IMR-90 (cell line): ENCODE measurements around the gene POLRMT. TPM values are rescaled to one million over a fixed set of nuclear protein-coding genes. Genes with fewer than 3 reads are reported as not detected.

Source experiments
- ATAC-seq: fragments of 200-7000 bp; cut with Tn5 transposase; 2 replicates; pipeline ENCODE4 v1.9.1; 2020; ENCODE audit warnings: low read depth, mild to moderate bottlenecking, moderate library complexity
- BruUV-seq: library from RNA; stranded (reverse); fragments of 400-500 nt; replicated peaks from 2 replicates; lab custom pipeline; 2021; lab: Mats Ljungman, UMichigan
- CTCF ChIA-PET: fragments of 300-600 bp; formaldehyde crosslinking; extraction: SDS; loops from one replicate; lab custom pipeline; 2021; ENCODE audit warnings: antibody characterized with exemption; lab: Yijun Ruan, JAX
- POLR2A ChIA-PET: fragments of 300-600 bp; sonication (Branson Sonifier 250); formaldehyde crosslinking; loops from one replicate; lab custom pipeline; 2022; ENCODE audit warnings: antibody characterized with exemption; ENCODE audit not compliant: unreplicated experiment; lab: Charles Lee
- DNase-seq: peaks from one replicate; pipeline ENCODE4 v3.0.0; 2013
- H2AFZ ChIP-seq: replicated peaks from 2 replicates; pipeline ENCODE3; 2013; ENCODE audit warnings: low read length, mild to moderate bottlenecking; ENCODE audit not compliant: poor library complexity
- H2AK5ac ChIP-seq: 2 replicates; pipeline ENCODE4 v1.6.1; 2013; ENCODE audit warnings: low read depth, low read length, inconsistent platforms
- H2AK9ac ChIP-seq: replicated peaks from 2 replicates; pipeline ENCODE3; 2013; ENCODE audit warnings: mild to moderate bottlenecking, low read depth, low read length, moderate library complexity; ENCODE audit not compliant: poor library complexity
- H2BK120ac ChIP-seq: 2 replicates; pipeline ENCODE4 v1.6.1; 2013; ENCODE audit warnings: low read depth, low read length, inconsistent platforms
- H2BK15ac ChIP-seq: 3 replicates; pipeline ENCODE4 v1.6.1; 2013; ENCODE audit warnings: low read depth, low read length, inconsistent platforms
- H2BK20ac ChIP-seq: 2 replicates; pipeline ENCODE4 v1.6.1; 2013; ENCODE audit warnings: low read depth, mild to moderate bottlenecking, inconsistent platforms, low read length, moderate library complexity
- H2BK5ac ChIP-seq: 2 replicates; pipeline ENCODE4 v1.6.1; 2013; ENCODE audit warnings: mild to moderate bottlenecking, low read depth, low read length, inconsistent platforms; ENCODE audit not compliant: poor library complexity, severe bottlenecking
- H3K14ac ChIP-seq: replicated peaks from 2 replicates; pipeline ENCODE4 v1.6.1; 2013; ENCODE audit warnings: low read depth, low read length, inconsistent platforms
- H3K18ac ChIP-seq: 2 replicates; pipeline ENCODE4 v1.6.1; 2013; ENCODE audit warnings: low read depth, low read length, control low read depth
- H3K23ac ChIP-seq: 2 replicates; pipeline ENCODE4 v1.6.1; 2013; ENCODE audit warnings: low read depth, low read length, inconsistent platforms
- H3K27ac ChIP-seq: 2 replicates; pipeline ENCODE4 v1.5.1; 2013; ENCODE audit warnings: mild to moderate bottlenecking, control low read depth, low read length; ENCODE audit not compliant: insufficient read depth
- H3K27me3 ChIP-seq: 2 replicates; pipeline ENCODE4 v1.6.1; 2013; ENCODE audit warnings: low read length; ENCODE audit not compliant: control insufficient read depth, insufficient read depth
- H3K36me3 ChIP-seq: 2 replicates; pipeline ENCODE4 v1.6.1; 2013; ENCODE audit warnings: low read length, mixed read lengths; ENCODE audit not compliant: control insufficient read depth, insufficient read depth
- H3K4ac ChIP-seq: 2 replicates; pipeline ENCODE4 v1.6.1; 2013; ENCODE audit warnings: low read depth, low read length, inconsistent platforms
- H3K4me1 ChIP-seq: 2 replicates; pipeline ENCODE4 v1.6.1; 2013; ENCODE audit warnings: low read length, mixed read lengths; ENCODE audit not compliant: control insufficient read depth, insufficient read depth
- H3K4me2 ChIP-seq: 2 replicates; pipeline ENCODE4 v1.6.1; 2013; ENCODE audit warnings: low read depth, mild to moderate bottlenecking, control low read depth, low read length, moderate library complexity
- H3K4me3 ChIP-seq: 2 replicates; pipeline ENCODE4 v1.5.1; 2013; ENCODE audit warnings: low read depth, mild to moderate bottlenecking, control low read depth, low read length, moderate library complexity; ENCODE audit not compliant: insufficient read depth
- H3K56ac ChIP-seq: 2 replicates; pipeline ENCODE4 v1.6.1; 2013; ENCODE audit warnings: low read length, inconsistent platforms; ENCODE audit not compliant: insufficient read depth; ENCODE audit errors: extremely low read depth
- H3K79me1 ChIP-seq, 2 experiments: 2 replicates each; pipeline ENCODE4 v1.6.1; 2013; ENCODE audit warnings: low read length in 2 of 2, inconsistent platforms in 1 of 2, low read depth in 1 of 2
- H3K9ac ChIP-seq: 2 replicates; pipeline ENCODE4 v1.6.1; 2013; ENCODE audit warnings: low read depth, low read length, control low read depth
- H3K9me1 ChIP-seq: 2 replicates; pipeline ENCODE4 v1.6.1; 2013; ENCODE audit warnings: low read length, inconsistent platforms; ENCODE audit not compliant: insufficient read depth
- H3K9me3 ChIP-seq: 2 replicates; pipeline ENCODE4 v1.6.1; 2013; ENCODE audit warnings: low read length; ENCODE audit not compliant: control insufficient read depth, insufficient read depth
- H4K20me1 ChIP-seq: 2 replicates; pipeline ENCODE4 v1.6.1; 2013; ENCODE audit warnings: low read length, inconsistent platforms; ENCODE audit not compliant: insufficient read depth
- H4K5ac ChIP-seq: 2 replicates; pipeline ENCODE4 v1.6.1; 2013; ENCODE audit warnings: mild to moderate bottlenecking, low read depth, low read length, control low read depth
- H4K8ac ChIP-seq, 2 experiments: 2 replicates each; pipeline ENCODE4 v1.6.1; 2013; ENCODE audit warnings: low read depth in 2 of 2, low read length in 2 of 2, control low read depth in 1 of 2, inconsistent platforms in 1 of 2
- H4K91ac ChIP-seq: 2 replicates; pipeline ENCODE4 v1.6.1; 2013; ENCODE audit warnings: low read depth, low read length, inconsistent platforms; ENCODE audit not compliant: insufficient read depth
- FOS ChIP-seq: fragments of 150-350 bp; IDR thresholded peaks from 2 replicates; pipeline ENCODE4 v1.6.1; 2016; ENCODE audit warnings: low read depth, low read length
- MXI1 ChIP-seq: IDR thresholded peaks from 2 replicates; pipeline ENCODE4 v1.6.1; 2012; ENCODE audit warnings: low read depth, mild to moderate bottlenecking, low read length, moderate library complexity, borderline replicate concordance
- RFX5 ChIP-seq: IDR thresholded peaks from 2 replicates; pipeline ENCODE4 v1.8.0; 2012; ENCODE audit warnings: low read depth, mild to moderate bottlenecking, low read length, moderate library complexity
- WGBS, 2 experiments: methylation state at CpG; one replicate each; pipeline versions ENCODE4 v1.1.5 to v1.1.7; 2013; ENCODE audit warnings: missing lambda C conversion rate in 2 of 2; ENCODE audit not compliant: insufficient read length in 1 of 2; ENCODE audit errors: extremely low coverage in 2 of 2; 5-methylcytosine and 5-hydroxymethylcytosine counted together
- dilution Hi-C: fragments of 300-500 bp; cut with HindIII; formaldehyde crosslinking; loops from one replicate; pipeline ENCODE4 v1.14.3; 2018; ENCODE audit warnings: low sequenced_read_pairs; ENCODE audit not compliant: unreplicated experiment
- in situ Hi-C: fragments of 300-500 bp; cut with MboI; formaldehyde crosslinking; loops from 3 replicates; pipeline ENCODE4 v1.14.3; 2019; ENCODE audit warnings: low sequenced_read_pairs, inconsistent platforms, mixed read lengths
- intact Hi-C: fragments of 100-400 bp; cut with micrococcal nuclease; formaldehyde crosslinking; loops from 2 replicates; pipeline ENCODE4 v1.10.0; 2022
- polyA plus RNA-seq, 3 experiments: library from polyadenylated mRNA; depleted of rRNA; stranded (reverse); fragments of >200 nt; gene quantifications; 2 replicates each; pipeline ENCODE4 v1.2.3, GENCODE V29; 2012; ENCODE audit warnings: low replicate concordance in 1 of 3
- total RNA-seq: library from RNA; depleted of rRNA; stranded (reverse); fragments of >200 nt; gene quantifications from 2 replicates; pipeline ENCODE4 v1.2.3, GENCODE V29; 2012

POLRMT gene
- total and polyA plus RNA-seq, 2 of the 4 experiments (the other 2 are of a cell fraction): 9.9 to 29.6 TPM

- no peak overlapping the region for H3K18ac ChIP-seq
- no TSS peak for BruUV-seq
- H3K23ac ChIP-seq: no peak overlapping the region
- WGBS, 2 experiments: 13% methylated on average over 15 of the region's 54 CpGs; no CpG with 5 or more reads in 1 of the 2 experiments
- H3K27ac ChIP-seq: no peak overlapping the region
- no peaks in the 10 kb centered on the region for H3K79me1 ChIP-seq
- TF ChIP-seq MXI1 (no peak), FOS (no peak), RFX5 (no peak)
- no peak overlapping the region for H2BK120ac ChIP-seq
- no peak overlapping the region for H3K9ac ChIP-seq
- H3K9me1 ChIP-seq: no peaks in the 10 kb centered on the region
- H3K9me3 ChIP-seq: no peaks in the 10 kb centered on the region
- H2AK9ac ChIP-seq: peak overlapping the region; percentile 35
- ATAC-seq: peak; percentile 5; the same call in 1 of the 2 replicates
- peaks cover 20% of the 10 kb centered on the region for H3K27me3 ChIP-seq
- H4K5ac ChIP-seq: no peak overlapping the region
- H2BK20ac ChIP-seq: no peak overlapping the region
- no peak overlapping the region for H2BK5ac ChIP-seq
- H4K8ac ChIP-seq: no peak overlapping the region
- ChIA-PET POLR2A (no interaction called here), CTCF (no interaction called here)
- dilution Hi-C loops (no loop called here), in situ Hi-C loops (loop anchor here (5.0 kb wide), 1 partner anchor 143 kb away; no protein-coding TSS in a partner anchor), intact Hi-C loops (loop anchor here (2.0 kb wide), 1 partner anchor 44 kb away; the partner anchor contains the start of gene POLRMT)
- H3K4me1 ChIP-seq: peaks cover 5% of the 10 kb centered on the region
- no peak overlapping the region for H4K91ac ChIP-seq
- peaks cover 42% of the 10 kb centered on the region for H4K20me1 ChIP-seq
- no peak overlapping the region for H3K56ac ChIP-seq
- H3K14ac ChIP-seq: no peak overlapping the region
- H3K4me3 ChIP-seq: no peak overlapping the region
- no peak overlapping the region for H2BK15ac ChIP-seq
- H3K4me2 ChIP-seq: no peak overlapping the region
- H2AFZ ChIP-seq: peak overlapping the region; percentile 53
- peak overlapping the region; percentile 78; the same call in 1 of the 2 replicates for H2AK5ac ChIP-seq
- no peaks in the 10 kb centered on the region for H3K36me3 ChIP-seq
- DNase-seq: no peak
- no peak overlapping the region for H3K4ac ChIP-seq
Measured at GRCh38 chr19:588741-589692, 44.3 kb downstream of the POLRMT start.
